Measurements from ENCODE around the gene NRTN. TPM values are rescaled to one million over a fixed set of nuclear protein-coding genes. Genes with fewer than 3 reads are reported as not detected.

The NRTN gene
- total and polyA plus RNA-seq, 2 experiments from 2014 or later, result 4.0 to 5.5 TPM

- TF ChIP-seq, protein P1, sequence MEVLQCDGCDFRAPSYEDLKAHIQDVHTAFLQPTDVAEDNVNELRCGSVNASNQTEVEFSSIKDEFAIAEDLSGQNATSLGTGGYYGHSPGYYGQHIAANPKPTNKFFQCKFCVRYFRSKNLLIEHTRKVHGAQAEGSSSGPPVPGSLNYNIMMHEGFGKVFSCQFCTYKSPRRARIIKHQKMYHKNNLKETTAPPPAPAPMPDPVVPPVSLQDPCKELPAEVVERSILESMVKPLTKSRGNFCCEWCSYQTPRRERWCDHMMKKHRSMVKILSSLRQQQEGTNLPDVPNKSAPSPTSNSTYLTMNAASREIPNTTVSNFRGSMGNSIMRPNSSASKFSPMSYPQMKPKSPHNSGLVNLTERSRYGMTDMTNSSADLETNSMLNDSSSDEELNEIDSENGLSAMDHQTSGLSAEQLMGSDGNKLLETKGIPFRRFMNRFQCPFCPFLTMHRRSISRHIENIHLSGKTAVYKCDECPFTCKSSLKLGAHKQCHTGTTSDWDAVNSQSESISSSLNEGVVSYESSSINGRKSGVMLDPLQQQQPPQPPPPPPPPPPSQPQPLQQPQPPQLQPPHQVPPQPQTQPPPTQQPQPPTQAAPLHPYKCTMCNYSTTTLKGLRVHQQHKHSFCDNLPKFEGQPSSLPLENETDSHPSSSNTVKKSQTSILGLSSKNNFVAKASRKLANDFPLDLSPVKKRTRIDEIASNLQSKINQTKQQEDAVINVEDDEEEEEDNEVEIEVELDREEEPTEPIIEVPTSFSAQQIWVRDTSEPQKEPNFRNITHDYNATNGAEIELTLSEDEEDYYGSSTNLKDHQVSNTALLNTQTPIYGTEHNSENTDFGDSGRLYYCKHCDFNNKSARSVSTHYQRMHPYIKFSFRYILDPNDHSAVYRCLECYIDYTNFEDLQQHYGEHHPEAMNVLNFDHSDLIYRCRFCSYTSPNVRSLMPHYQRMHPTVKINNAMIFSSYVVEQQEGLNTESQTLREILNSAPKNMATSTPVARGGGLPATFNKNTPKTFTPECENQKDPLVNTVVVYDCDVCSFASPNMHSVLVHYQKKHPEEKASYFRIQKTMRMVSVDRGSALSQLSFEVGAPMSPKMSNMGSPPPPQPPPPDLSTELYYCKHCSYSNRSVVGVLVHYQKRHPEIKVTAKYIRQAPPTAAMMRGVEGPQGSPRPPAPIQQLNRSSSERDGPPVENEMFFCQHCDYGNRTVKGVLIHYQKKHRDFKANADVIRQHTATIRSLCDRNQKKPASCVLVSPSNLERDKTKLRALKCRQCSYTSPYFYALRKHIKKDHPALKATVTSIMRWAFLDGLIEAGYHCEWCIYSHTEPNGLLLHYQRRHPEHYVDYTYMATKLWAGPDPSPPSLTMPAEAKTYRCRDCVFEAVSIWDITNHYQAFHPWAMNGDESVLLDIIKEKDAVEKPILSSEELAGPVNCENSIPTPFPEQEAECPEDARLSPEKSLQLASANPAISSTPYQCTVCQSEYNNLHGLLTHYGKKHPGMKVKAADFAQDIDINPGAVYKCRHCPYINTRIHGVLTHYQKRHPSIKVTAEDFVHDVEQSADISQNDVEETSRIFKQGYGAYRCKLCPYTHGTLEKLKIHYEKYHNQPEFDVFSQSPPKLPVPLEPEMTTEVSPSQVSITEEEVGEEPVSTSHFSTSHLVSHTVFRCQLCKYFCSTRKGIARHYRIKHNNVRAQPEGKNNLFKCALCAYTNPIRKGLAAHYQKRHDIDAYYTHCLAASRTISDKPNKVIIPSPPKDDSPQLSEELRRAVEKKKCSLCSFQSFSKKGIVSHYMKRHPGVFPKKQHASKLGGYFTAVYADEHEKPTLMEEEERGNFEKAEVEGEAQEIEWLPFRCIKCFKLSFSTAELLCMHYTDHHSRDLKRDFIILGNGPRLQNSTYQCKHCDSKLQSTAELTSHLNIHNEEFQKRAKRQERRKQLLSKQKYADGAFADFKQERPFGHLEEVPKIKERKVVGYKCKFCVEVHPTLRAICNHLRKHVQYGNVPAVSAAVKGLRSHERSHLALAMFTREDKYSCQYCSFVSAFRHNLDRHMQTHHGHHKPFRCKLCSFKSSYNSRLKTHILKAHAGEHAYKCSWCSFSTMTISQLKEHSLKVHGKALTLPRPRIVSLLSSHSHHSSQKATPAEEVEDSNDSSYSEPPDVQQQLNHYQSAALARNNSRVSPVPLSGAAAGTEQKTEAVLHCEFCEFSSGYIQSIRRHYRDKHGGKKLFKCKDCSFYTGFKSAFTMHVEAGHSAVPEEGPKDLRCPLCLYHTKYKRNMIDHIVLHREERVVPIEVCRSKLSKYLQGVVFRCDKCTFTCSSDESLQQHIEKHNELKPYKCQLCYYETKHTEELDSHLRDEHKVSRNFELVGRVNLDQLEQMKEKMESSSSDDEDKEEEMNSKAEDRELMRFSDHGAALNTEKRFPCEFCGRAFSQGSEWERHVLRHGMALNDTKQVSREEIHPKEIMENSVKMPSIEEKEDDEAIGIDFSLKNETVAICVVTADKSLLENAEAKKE (CRISPR knock-in tag; IDR thresholded peaks at IDR 0.05), result no peak
- TF ChIP-seq REST (IDR thresholded peaks at IDR 0.05; ENCODE audit: unreplicated experiment) (no peak), CREB1 (CRISPR knock-in tag; IDR thresholded peaks at IDR 0.05; ENCODE audit: low read depth) (no peak), EZH2phosphoT487 (IDR thresholded peaks at IDR 0.05; ENCODE audit: unreplicated experiment) (no peak), ZNF114 (CRISPR knock-in tag; IDR thresholded peaks at IDR 0.05) (no peak), JUNB (IDR thresholded peaks at IDR 0.05; ENCODE audit: unreplicated experiment) (no peak), NANOG (IDR thresholded peaks at IDR 0.05; ENCODE audit: borderline replicate concordance) (no peak), EZH2 (IDR thresholded peaks at IDR 0.05; ENCODE audit: low read depth, unreplicated experiment) (no peak), STAT1 (IDR thresholded peaks at IDR 0.05; ENCODE audit: unreplicated experiment) (no peak), ZNF331 (CRISPR knock-in tag; IDR thresholded peaks at IDR 0.05; ENCODE audit: low read depth) (no peak)
These were observed 29.9 kb upstream of the NRTN start (continued) for GRCh38 chr19:5774921-5775320.
